GM12878 (cell line): ENCODE measurements around the gene DICER1. TPM values are rescaled to one million over a fixed set of nuclear protein-coding genes. Genes with fewer than 3 reads are reported as not detected.
"Not testable (repeated sequence)": the region's sequence is repeated elsewhere in the genome, so short reads cannot be mapped to it uniquely, and the experiment has no call there.

Experiments
- ATAC-seq: fragments of 200-7000 bp; cut with Tn5 transposase; 3 replicates; pipeline ENCODE4 v1.9.1; 2020; ENCODE audit warnings: mild to moderate bottlenecking, moderate library complexity
- BruUV-seq: library from RNA; stranded (reverse); fragments of 400-500 nt; replicated peaks from 2 replicates; lab custom pipeline; 2021; lab: Mats Ljungman, UMichigan
- CTCF ChIA-PET: fragments of 300-600 bp; sonication (Branson Sonifier 250); formaldehyde crosslinking; extraction: SDS; loops from one replicate; lab custom pipeline; 2021; ENCODE audit warnings: inconsistent platforms; lab: Yijun Ruan, JAX
- POLR2A ChIA-PET: fragments of 350-600 bp; formaldehyde crosslinking; extraction: SDS; loops from one replicate; lab custom pipeline; 2021; ENCODE audit warnings: inconsistent platforms; lab: Charles Lee
- RAD21 ChIA-PET: fragments of 300-600 bp; sonication (Branson Sonifier 250); formaldehyde crosslinking; loops from one replicate; lab custom pipeline; 2023; ENCODE audit warnings: antibody characterized with exemption; ENCODE audit not compliant: unreplicated experiment; lab: Charles Lee
- SMC1A ChIA-PET: fragments of 300-600 bp; sonication (Branson Sonifier 250); formaldehyde crosslinking; loops from one replicate; lab custom pipeline; 2023; ENCODE audit not compliant: unreplicated experiment, uncharacterized antibody; lab: Charles Lee
- DNase-seq: peaks from one replicate; pipeline ENCODE4 v3.0.0-alpha.2; 2011; ENCODE audit warnings: low read depth, low spot score
- FAIRE-seq: peaks from 3 replicates; lab custom pipeline; 2011; peaks lifted over from hg19 to GRCh38; lab: Jason Lieb, UNC
- H2AFZ ChIP-seq: 2 replicates; pipeline ENCODE4 v1.6.0; 2011; ENCODE audit warnings: low read depth, low read length, control low read depth; ENCODE audit not compliant: control insufficient read depth
- H3K27ac ChIP-seq: 2 replicates; pipeline ENCODE4 v1.5.1; 2011; ENCODE audit warnings: control low read depth; ENCODE audit not compliant: control insufficient read depth, insufficient read depth
- H3K27me3 ChIP-seq, 2 experiments: replicated peaks in 1 of 2; 2 replicates each; pipeline versions ENCODE4 v1.6.0 to v1.6.1; 2011; ENCODE audit warnings: low read length in 1 of 2; ENCODE audit not compliant: control insufficient read depth in 2 of 2, insufficient read depth in 2 of 2
- H3K36me3 ChIP-seq, 2 experiments: 2 replicates each; pipeline ENCODE4 v1.5.1; 2011; ENCODE audit warnings: low read length in 1 of 2; ENCODE audit not compliant: control insufficient read depth in 2 of 2, insufficient read depth in 2 of 2
- H3K4me1 ChIP-seq: 2 replicates; pipeline ENCODE4 v1.6.1; 2011; ENCODE audit warnings: mild to moderate bottlenecking, low read length, moderate library complexity, mixed read lengths; ENCODE audit not compliant: control insufficient read depth, insufficient read depth
- H3K4me2 ChIP-seq: 2 replicates; pipeline ENCODE4 v1.6.0; 2011; ENCODE audit warnings: control low read depth; ENCODE audit not compliant: control insufficient read depth, insufficient read depth
- H3K4me3 ChIP-seq: fragments of 200-600 bp; sonication (generic); 2 replicates; pipeline ENCODE4 v1.5.1; 2016
- H3K79me2 ChIP-seq: 2 replicates; pipeline ENCODE4 v1.6.0; 2011; ENCODE audit warnings: low read length; ENCODE audit not compliant: control insufficient read depth, insufficient read depth
- H3K9ac ChIP-seq: 2 replicates; pipeline ENCODE4 v1.8.0; 2011; ENCODE audit warnings: low read length, control low read depth, mixed read lengths; ENCODE audit not compliant: control insufficient read depth, insufficient read depth
- H3K9me3 ChIP-seq: replicated peaks from 3 replicates; pipeline ENCODE4 v1.5.1; 2011; ENCODE audit warnings: mild to moderate bottlenecking, low read length; ENCODE audit not compliant: control insufficient read depth, insufficient read depth
- H4K20me1 ChIP-seq: 2 replicates; pipeline ENCODE4 v1.6.0; 2011; ENCODE audit not compliant: control insufficient read depth, insufficient read depth
- CHD2 ChIP-seq: IDR thresholded peaks from 2 replicates; pipeline ENCODE4 v1.6.1; 2011; ENCODE audit warnings: low read depth, low read length, improper control_type of control experiment, borderline replicate concordance
- MXI1 ChIP-seq: fragments of 150-350 bp; IDR thresholded peaks from 2 replicates; pipeline ENCODE4 v1.6.1; 2011; ENCODE audit warnings: low read depth, mild to moderate bottlenecking, inconsistent platforms, low read length, improper control_type of control experiment
- NRF1 ChIP-seq: conservative IDR thresholded peaks from 2 replicates; pipeline ENCODE4 v1.6.1; 2011; ENCODE audit warnings: mild to moderate bottlenecking, low read depth, low read length, improper control_type of control experiment
- SMAD5 ChIP-seq: IDR thresholded peaks from 2 replicates; pipeline ENCODE4 v1.6.1; 2016; ENCODE audit warnings: antibody characterized with exemption, low read depth
- WGBS: methylation state at CpG from one replicate; pipeline ENCODE4 v1.1.6; 2016; ENCODE audit warnings: low lambda C conversion rate; ENCODE audit not compliant: insufficient replicate concordance, insufficient coverage; ENCODE audit errors: missing lambda C conversion rate; 5-methylcytosine and 5-hydroxymethylcytosine counted together
- in situ Hi-C: fragments of 300-500 bp; cut with MboI; formaldehyde crosslinking; loops from 9 replicates; pipeline ENCODE4 v1.14.3; 2018; ENCODE audit warnings: mixed read lengths
- intact Hi-C: fragments of 100-400 bp; cut with micrococcal nuclease; formaldehyde crosslinking; loops from one replicate; pipeline ENCODE4 v1.14.2; 2022; ENCODE audit not compliant: unreplicated experiment
- polyA plus RNA-seq, 11 experiments: library from polyadenylated mRNA; depleted of rRNA in 4 of 11; unstranded in 6 of 11; stranded (reverse) in 5 of 11; fragments of >200 nt; fragmentation: Nextera tagmentation in 4 of 11; fragmentation: Illumina TruSeq in 1 of 11; extraction: Ambion mirVana in 4 of 11; extraction: Trizol in 1 of 11; gene quantifications; 1 replicate in 1 of 11; 2 replicates in 10 of 11; pipeline versions ENCODE4 v1.2.1 to v1.2.3, GENCODE V29; 2011 to 2016; ENCODE audit warnings: inconsistent platforms in 2 of 11, missing spikeins in 2 of 11, low read depth in 1 of 11
- total RNA-seq, 4 experiments: library from RNA; depleted of rRNA in 3 of 4; stranded (reverse); fragments of >200 nt in 3 of 4; fragmentation: Illumina TruSeq in 1 of 4; extraction: Trizol in 1 of 4; gene quantifications; 2 replicates each; pipeline versions ENCODE4 v1.2.1 to v1.2.3, GENCODE V29; 2013 to 2021

DICER1 gene
- total and polyA plus RNA-seq, 10 of the 15 experiments (the other 5 are each of a cell fraction or from before 2014, with no cell fraction given): 6.8 to 70.8 (median 37.1) TPM

DNA sequence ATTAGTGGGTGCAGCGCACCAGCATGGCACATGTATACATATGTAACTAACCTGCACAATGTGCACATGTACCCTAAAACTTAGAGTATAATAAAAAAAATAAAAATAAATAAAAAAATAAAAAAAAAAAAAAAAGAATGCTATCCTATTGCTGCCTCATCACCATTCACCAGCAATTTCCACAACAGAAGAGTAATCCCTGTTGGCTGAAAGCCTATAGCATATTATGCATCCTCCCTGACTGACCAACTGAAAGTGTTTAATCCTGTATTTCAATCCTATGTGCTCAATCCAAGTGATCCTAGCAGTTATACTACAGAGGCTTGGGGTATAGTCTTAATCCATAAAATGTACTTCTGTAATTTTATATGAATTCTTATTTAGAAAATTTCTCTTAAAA, 18.5 kb downstream of the DICER1 start:
- peaks cover 0 to 14% of the 10 kb centered on the region in 2 experiments; a peak in 2 of 4 replicates for H3K36me3 ChIP-seq
- H2AFZ ChIP-seq: no peak overlapping the region
- DNase-seq (no peak), ATAC-seq (no peak), FAIRE-seq (no peak)
- ChIA-PET CTCF (interaction anchor here (1.3 kb wide), 1 partner anchor 11 kb away, joined by 5 read pairs; no protein-coding TSS in a partner anchor), SMC1A (interaction anchor here (0.8 to 1.2 kb wide), 4 partner anchors 11 to 74 kb away, joined by 3 to 9 read pairs (median 4); no protein-coding TSS in a partner anchor), POLR2A (no interaction called here), RAD21 (interaction anchor here (1.0 to 1.4 kb wide), 3 partner anchors 14 to 44 kb away, joined by 3 to 5 read pairs (median 3); partner anchors contain the start of gene DICER1)
- H3K27me3 ChIP-seq: no peaks in the 10 kb centered on the region
- BruUV-seq: no TSS peak
- no peak overlapping the region for H3K27ac ChIP-seq
- no peak overlapping the region for H3K4me3 ChIP-seq
- no peak overlapping the region for H3K9ac ChIP-seq
- no peak overlapping the region for H3K4me2 ChIP-seq
- in situ Hi-C loops: no loop called here
- no peak for TF ChIP-seq CHD2
- no peak for TF ChIP-seq MXI1
- TF ChIP-seq NRF1: no peak
- TF ChIP-seq SMAD5: no peak
- H3K79me2 ChIP-seq: peaks cover 77% of the 10 kb centered on the region
- H4K20me1 ChIP-seq: no peaks in the 10 kb centered on the region
- no CpG with 5 or more reads among the region's 1 CpG for WGBS
- intact Hi-C loops: no loop called here
- H3K9me3 ChIP-seq: no peaks in the 10 kb centered on the region
- H3K4me1 ChIP-seq: peaks cover 21% of the 10 kb centered on the region

DNA sequence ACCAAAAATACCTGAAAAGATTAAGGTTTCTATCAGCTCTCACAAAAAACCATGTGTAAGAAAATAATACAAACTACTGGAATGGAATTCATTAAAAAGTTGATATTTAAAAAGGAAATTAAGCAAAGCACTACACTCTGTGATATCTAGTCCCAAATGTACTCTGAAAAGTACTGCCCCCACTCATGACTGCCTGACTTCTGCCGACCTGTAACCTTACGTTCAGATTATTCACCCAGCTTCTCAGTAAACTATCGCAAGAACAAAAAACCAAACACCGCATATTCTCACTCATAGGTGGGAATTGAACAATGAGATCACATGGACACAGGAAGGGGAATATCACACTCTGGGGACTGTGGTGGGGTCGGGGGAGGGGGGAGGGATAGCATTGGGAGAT, 18.9 kb downstream of the DICER1 start:
- Histone ChIP-seq H3K79me2 (peaks cover 73% of the 10 kb centered on the region), H3K4me1 (peaks cover 19% of the 10 kb centered on the region), H3K36me3 (peaks cover 0 to 14% of the 10 kb centered on the region in 2 experiments; a peak in 2 of 4 replicates)
- in situ Hi-C loops, H3K4me3 ChIP-seq, DNase-seq, BruUV-seq, H3K9ac ChIP-seq, POLR2A ChIA-PET, H3K27me3 ChIP-seq, FAIRE-seq, ATAC-seq, H3K4me2 ChIP-seq, intact Hi-C loops, H3K27ac ChIP-seq, H4K20me1 ChIP-seq, H2AFZ ChIP-seq, H3K9me3 ChIP-seq: not testable (repeated sequence)
- ChIA-PET RAD21 (interaction anchor here (1.2 to 1.4 kb wide), 2 partner anchors 14 to 44 kb away, joined by 3 read pairs; no protein-coding TSS in a partner anchor), SMC1A (interaction anchor here (0.7 to 1.5 kb wide), 6 partner anchors 11 to 69 kb away, joined by 3 to 9 read pairs (median 4); no protein-coding TSS in a partner anchor), CTCF (interaction anchor here (0.7 to 1.5 kb wide), 3 partner anchors 11 to 233 kb away, joined by 3 to 5 read pairs (median 3); no protein-coding TSS in a partner anchor)
- WGBS: 100% methylated on average over 4 of the region's 5 CpGs
